ENCODE measurements around the gene DAP. TPM values are rescaled to one million over a fixed set of nuclear protein-coding genes. Genes with fewer than 3 reads are reported as not detected.

The DAP gene
- total RNA-seq, 1 experiment from 2014 or later, result 108 TPM

- Histone ChIP-seq H3K4me1 (ENCODE audit: control insufficient read depth, insufficient read depth, low read length) (no peaks in the 10 kb centered on the region), H3K27ac (ENCODE audit: low read length) (no peak overlapping the region), H3K27me3 (ENCODE audit: control insufficient read depth, insufficient read depth, low read length) (no peaks in the 10 kb centered on the region), H3K9me3 (ENCODE audit: control insufficient read depth, insufficient read depth, low read depth, low read length) (peaks cover 11% of the 10 kb centered on the region), H3K36me3 (ENCODE audit: control insufficient read depth, insufficient read depth, low read length) (peaks cover 6% of the 10 kb centered on the region; the same call in 1 of the 2 replicates), H3K4me3 (ENCODE audit: low read depth in 2 of 2, low read length in 2 of 2) (no peak overlapping the region)
- ChIA-PET CTCF (no interaction called here), POLR2A (no interaction called here)
- no peak for ATAC-seq
- no TSS peak for BruUV-seq (replicated peaks)
- no peak for DNase-seq (ENCODE audit: low read depth, low spot score)
- in situ Hi-C loops (cut with HindIII; ENCODE audit: low pct_unique_long_range_greater_than_20kb, low sequenced_read_pairs), result no loop called here
- intact Hi-C loops (cut with micrococcal nuclease; ENCODE audit: unreplicated experiment), result no loop called here
- TF ChIP-seq TCF7L2 (IDR thresholded peaks at IDR 0.05; ENCODE audit: low read depth, low read length) (no peak), REST (IDR thresholded peaks at IDR 0.05; ENCODE audit: insufficient read depth in 1 of 2, low read depth in 2 of 2, low read length in 1 of 2) (no peak), SIN3A (IDR thresholded peaks at IDR 0.05; ENCODE audit: borderline replicate concordance, insufficient read depth, low read depth, low read length) (no peak), POLR2AphosphoS5 (IDR thresholded peaks at IDR 0.05; ENCODE audit: low read depth, low read length) (no peak)
- TF ChIP-seq, protein P1, sequence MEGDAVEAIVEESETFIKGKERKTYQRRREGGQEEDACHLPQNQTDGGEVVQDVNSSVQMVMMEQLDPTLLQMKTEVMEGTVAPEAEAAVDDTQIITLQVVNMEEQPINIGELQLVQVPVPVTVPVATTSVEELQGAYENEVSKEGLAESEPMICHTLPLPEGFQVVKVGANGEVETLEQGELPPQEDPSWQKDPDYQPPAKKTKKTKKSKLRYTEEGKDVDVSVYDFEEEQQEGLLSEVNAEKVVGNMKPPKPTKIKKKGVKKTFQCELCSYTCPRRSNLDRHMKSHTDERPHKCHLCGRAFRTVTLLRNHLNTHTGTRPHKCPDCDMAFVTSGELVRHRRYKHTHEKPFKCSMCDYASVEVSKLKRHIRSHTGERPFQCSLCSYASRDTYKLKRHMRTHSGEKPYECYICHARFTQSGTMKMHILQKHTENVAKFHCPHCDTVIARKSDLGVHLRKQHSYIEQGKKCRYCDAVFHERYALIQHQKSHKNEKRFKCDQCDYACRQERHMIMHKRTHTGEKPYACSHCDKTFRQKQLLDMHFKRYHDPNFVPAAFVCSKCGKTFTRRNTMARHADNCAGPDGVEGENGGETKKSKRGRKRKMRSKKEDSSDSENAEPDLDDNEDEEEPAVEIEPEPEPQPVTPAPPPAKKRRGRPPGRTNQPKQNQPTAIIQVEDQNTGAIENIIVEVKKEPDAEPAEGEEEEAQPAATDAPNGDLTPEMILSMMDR (IDR thresholded peaks at IDR 0.05), result no peak
Measured at GRCh38 chr5:10744681-10745080, 16.4 kb downstream of the DAP start.

DNA sequence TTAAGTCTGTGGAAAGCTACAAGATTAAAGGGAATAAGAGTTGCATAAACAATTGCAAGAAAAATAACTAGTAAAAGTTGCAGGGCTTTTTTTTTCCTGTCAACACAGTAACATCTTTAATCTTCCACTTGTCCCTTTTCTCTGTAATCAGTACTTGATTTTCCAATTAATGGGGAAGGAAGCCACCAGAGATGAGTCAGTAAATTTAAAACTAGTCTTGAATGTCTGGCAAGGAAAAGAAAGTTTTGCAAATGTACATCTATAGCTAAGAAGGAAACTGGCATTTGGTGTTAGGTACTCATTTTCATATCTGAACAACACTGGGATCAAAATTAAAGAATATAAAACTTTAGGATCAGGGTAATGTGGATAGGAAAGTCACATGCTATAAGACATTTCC is 17.1 kb downstream of the DAP start:
- BruUV-seq (replicated peaks), result no TSS peak
- Histone ChIP-seq H3K4me1 (ENCODE audit: control insufficient read depth, insufficient read depth, low read length) (no peaks in the 10 kb centered on the region), H3K9me3 (ENCODE audit: control insufficient read depth, insufficient read depth, low read depth, low read length) (peaks cover 11% of the 10 kb centered on the region), H3K4me3 (ENCODE audit: low read depth in 2 of 2, low read length in 2 of 2) (no peak overlapping the region), H3K27me3 (ENCODE audit: control insufficient read depth, insufficient read depth, low read length) (no peaks in the 10 kb centered on the region), H3K27ac (ENCODE audit: low read length) (no peak overlapping the region), H3K36me3 (ENCODE audit: control insufficient read depth, insufficient read depth, low read length) (peaks cover 6% of the 10 kb centered on the region; the same call in 1 of the 2 replicates)
- ChIA-PET CTCF (no interaction called here), POLR2A (no interaction called here)
- DNase-seq (ENCODE audit: low read depth, low spot score) (no peak), ATAC-seq (no peak)
- intact Hi-C loops (cut with micrococcal nuclease; ENCODE audit: unreplicated experiment), result no loop called here
- in situ Hi-C loops (cut with HindIII; ENCODE audit: low pct_unique_long_range_greater_than_20kb, low sequenced_read_pairs), result no loop called here
- TF ChIP-seq SIN3A (IDR thresholded peaks at IDR 0.05; ENCODE audit: borderline replicate concordance, insufficient read depth, low read depth, low read length) (no peak), POLR2AphosphoS5 (IDR thresholded peaks at IDR 0.05; ENCODE audit: low read depth, low read length) (no peak), REST (IDR thresholded peaks at IDR 0.05; ENCODE audit: insufficient read depth in 1 of 2, low read depth in 2 of 2, low read length in 1 of 2) (no peak), TCF7L2 (IDR thresholded peaks at IDR 0.05; ENCODE audit: low read depth, low read length) (no peak)
- TF ChIP-seq, protein P1 (IDR thresholded peaks at IDR 0.05), result no peak
